ENCODE measurements around the gene SCNN1G.

- TF ChIP-seq, protein P1, sequence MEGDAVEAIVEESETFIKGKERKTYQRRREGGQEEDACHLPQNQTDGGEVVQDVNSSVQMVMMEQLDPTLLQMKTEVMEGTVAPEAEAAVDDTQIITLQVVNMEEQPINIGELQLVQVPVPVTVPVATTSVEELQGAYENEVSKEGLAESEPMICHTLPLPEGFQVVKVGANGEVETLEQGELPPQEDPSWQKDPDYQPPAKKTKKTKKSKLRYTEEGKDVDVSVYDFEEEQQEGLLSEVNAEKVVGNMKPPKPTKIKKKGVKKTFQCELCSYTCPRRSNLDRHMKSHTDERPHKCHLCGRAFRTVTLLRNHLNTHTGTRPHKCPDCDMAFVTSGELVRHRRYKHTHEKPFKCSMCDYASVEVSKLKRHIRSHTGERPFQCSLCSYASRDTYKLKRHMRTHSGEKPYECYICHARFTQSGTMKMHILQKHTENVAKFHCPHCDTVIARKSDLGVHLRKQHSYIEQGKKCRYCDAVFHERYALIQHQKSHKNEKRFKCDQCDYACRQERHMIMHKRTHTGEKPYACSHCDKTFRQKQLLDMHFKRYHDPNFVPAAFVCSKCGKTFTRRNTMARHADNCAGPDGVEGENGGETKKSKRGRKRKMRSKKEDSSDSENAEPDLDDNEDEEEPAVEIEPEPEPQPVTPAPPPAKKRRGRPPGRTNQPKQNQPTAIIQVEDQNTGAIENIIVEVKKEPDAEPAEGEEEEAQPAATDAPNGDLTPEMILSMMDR (IDR thresholded peaks at IDR 0.05) = no peak
- TF ChIP-seq POLR2A (IDR thresholded peaks at IDR 0.05) (no peak), POLR2AphosphoS5 (IDR thresholded peaks at IDR 0.05) (no peak)
These were observed 40.8 kb downstream of the SCNN1G start for GRCh38 chr16:23223368-23223767.

Measured in transverse colon (tissue), 4 donors.